Gastroesophageal sphincter (tissue), 3 donors: ENCODE data around the gene CELF2.

Experiments used
- CTCF ChIP-seq, 4 experiments: fragments of 200-600 bp in 2 of 4; fragments of 450-650 bp in 2 of 4; sonication (generic) in 1 of 4; IDR thresholded peaks; one replicate each; pipeline ENCODE4 v1.5.1; 2017 to 2019; ENCODE audit warnings: antibody characterized with exemption in 4 of 4, mild to moderate bottlenecking in 2 of 4, moderate library complexity in 2 of 4
- EP300 ChIP-seq: sonication (generic); formaldehyde crosslinking; IDR thresholded peaks from one replicate; pipeline ENCODE4 v1.6.1; 2017; ENCODE audit warnings: antibody characterized with exemption, mild to moderate bottlenecking
- POLR2A ChIP-seq, 2 donors: fragments of 450-650 bp; IDR thresholded peaks; one replicate each; pipeline ENCODE4 v1.6.1; 2017; ENCODE audit warnings: antibody characterized with exemption in 2 of 2, mild to moderate bottlenecking in 2 of 2, moderate library complexity in 1 of 2
- POLR2AphosphoS5 ChIP-seq: sonication (generic); formaldehyde crosslinking; IDR thresholded peaks from one replicate; pipeline ENCODE4 v1.6.1; 2017; ENCODE audit warnings: antibody characterized with exemption

DNA sequence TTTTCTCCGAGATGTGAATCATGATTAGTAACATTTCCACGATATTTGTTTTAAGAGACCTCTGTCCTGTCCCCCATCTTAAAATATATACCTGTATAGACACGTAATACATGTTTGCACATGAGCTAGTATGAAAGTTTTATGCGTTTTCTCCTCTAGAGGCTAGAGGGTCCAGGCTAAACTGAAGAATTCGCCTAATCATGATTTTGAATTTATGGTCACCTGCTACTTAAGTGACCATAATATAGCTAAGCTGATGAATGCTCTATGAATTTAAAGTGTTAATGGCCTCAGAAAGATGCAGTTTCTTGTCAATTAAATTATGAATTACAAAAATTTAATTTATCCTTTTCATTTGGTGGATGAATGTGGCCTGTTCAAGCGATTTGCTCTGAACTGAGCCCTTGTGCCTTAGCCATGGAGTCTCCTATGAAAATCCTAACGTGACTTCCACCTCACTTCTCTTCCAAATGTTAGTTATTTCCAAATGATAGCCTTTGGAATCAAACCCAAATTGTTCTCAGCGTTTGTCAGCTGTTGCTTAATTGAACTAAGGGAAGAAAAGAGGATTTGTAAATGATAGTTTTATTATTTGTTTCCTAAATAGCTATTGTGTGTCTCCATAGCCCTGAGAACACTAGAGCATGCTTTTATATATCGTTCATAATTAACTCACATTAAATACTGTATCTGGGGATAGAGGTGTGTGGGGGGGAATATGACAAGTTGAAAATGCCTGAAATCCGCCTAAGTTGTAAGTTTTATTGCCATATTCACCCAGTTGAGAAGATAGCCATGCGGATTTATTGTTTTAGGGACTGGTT lies 2.3 kb downstream of the CELF2 start:
- TF ChIP-seq CTCF (IDR thresholded peaks at IDR 0.05) (no peak), POLR2AphosphoS5 (no peak), EP300 (no peak), POLR2A (IDR thresholded peaks at IDR 0.05) (no peak)
